CD4-positive, alpha-beta T cell treated with Interleukin-2 at 100 ng/mL for 4 hours (primary cell): ENCODE data around the gene HAGHL.

Experiments
- DNase-seq: peaks from one replicate; pipeline ENCODE4 v3.0.0-alpha.2; 2020; ENCODE audit warnings: low spot score

HAGHL gene

GRCh38 chr16:759110-759910, 32.4 kb downstream of the HAGHL start:
- DNase-seq: no peak

GRCh38 chr16:760065-760464, 33.2 kb downstream of the HAGHL start:
- no peak for DNase-seq

- no peak for DNase-seq
Observed at GRCh38 chr16:760545-761343, 33.8 kb downstream of the HAGHL start, which contains the start of gene MSLN. Gene MSLN, plus strand, starts transcription at chr16:760734. Its CDS starts 1,947 bp downstream, at chr16:762681.

- DNase-seq: no peak
Observed at GRCh38 chr16:761625-762513, 35.0 kb downstream of the HAGHL start.

GRCh38 chr16:762595-763268, 35.8 kb downstream of the HAGHL start:
- DNase-seq: no peak

GRCh38 chr16:763369-764183, 36.7 kb downstream of the HAGHL start:
- DNase-seq: no peak

GRCh38 chr16:764184-764750, 37.4 kb downstream of the HAGHL start:
- no peak for DNase-seq

GRCh38 chr16:764848-765487, 38.1 kb downstream of the HAGHL start:
- DNase-seq: no peak

- DNase-seq: no peak
Observed at GRCh38 chr16:765488-765865, 38.6 kb downstream of the HAGHL start.

GRCh38 chr16:766008-766819, 39.3 kb downstream of the HAGHL start:
- no peak for DNase-seq

GRCh38 chr16:766820-767640, 40.1 kb downstream of the HAGHL start:
- DNase-seq: no peak

GRCh38 chr16:767743-768235, 40.9 kb downstream of the HAGHL start:
- no peak for DNase-seq

- DNase-seq: no peak
Observed at GRCh38 chr16:768428-768827, 41.5 kb downstream of the HAGHL start.

GRCh38 chr16:769184-769784, 42.4 kb downstream of the HAGHL start:
- DNase-seq: no peak

GRCh38 chr16:769934-770333, 43.0 kb downstream of the HAGHL start:
- DNase-seq: no peak

- no peak for DNase-seq
Observed at GRCh38 chr16:770411-770810, 43.5 kb downstream of the HAGHL start.

- DNase-seq: no peak
Observed at GRCh38 chr16:772959-773358, 46.1 kb downstream of the HAGHL start.
